ENCODE measurements around the gene ANKH.

The ANKH gene

GRCh38 chr5:14712666-14713065 is 158.9 kb downstream of the ANKH start:
- peaks cover 74 to 93% (median 89%) of the 10 kb centered on the region in 3 donors for H3K36me3 ChIP-seq
- intact Hi-C loops (cut with DNase I; ENCODE audit: low total_unique reads): no loop called here
- no peak for DNase-seq

GRCh38 chr5:14712131-14712530 is 159.4 kb downstream of the ANKH start:
- intact Hi-C loops (cut with DNase I; ENCODE audit: low total_unique reads): no loop called here
- Histone ChIP-seq H3K4me3 (no peak overlapping the region), H3K9me3 (no peaks in the 10 kb centered on the region), H3K36me3 (peaks cover 74 to 93% (median 92%) of the 10 kb centered on the region in 3 donors), H3K27me3 (no peaks in the 10 kb centered on the region), H3K4me1 (peaks cover 0 to 8% (median 2%) of the 10 kb centered on the region in 4 donors), H3K27ac (no peak overlapping the region)
- no peak for DNase-seq
- no peak for TF ChIP-seq CTCF (IDR thresholded peaks at IDR 0.05)

More at GRCh38 chr5:14712666-14713065, 158.9 kb downstream of the ANKH start:
- Histone ChIP-seq H3K4me1 (peaks cover 0 to 3% (median 0%) of the 10 kb centered on the region in 4 donors), H3K27me3 (no peaks in the 10 kb centered on the region), H3K4me3 (no peak overlapping the region), H3K9me3 (no peaks in the 10 kb centered on the region), H3K27ac (no peak overlapping the region)
- TF ChIP-seq CTCF (IDR thresholded peaks at IDR 0.05): no peak

GRCh38 chr5:14710313-14710994 is 161.1 kb downstream of the ANKH start:
- Histone ChIP-seq H3K27ac (no peak overlapping the region), H3K4me3 (no peak overlapping the region), H3K4me1 (peaks cover 0 to 19% (median 2%) of the 10 kb centered on the region in 4 donors), H3K9me3 (no peaks in the 10 kb centered on the region), H3K36me3 (peaks cover 66 to 89% (median 79%) of the 10 kb centered on the region in 3 donors), H3K27me3 (no peaks in the 10 kb centered on the region)
- no peak for DNase-seq
- no peak for TF ChIP-seq CTCF (IDR thresholded peaks at IDR 0.05)
- intact Hi-C loops (cut with DNase I; ENCODE audit: low total_unique reads): no loop called here

- no peak for TF ChIP-seq CTCF (IDR thresholded peaks at IDR 0.05)
- Histone ChIP-seq H3K27me3 (no peaks in the 10 kb centered on the region), H3K9me3 (no peaks in the 10 kb centered on the region), H3K4me1 (peaks cover 0 to 19% (median 2%) of the 10 kb centered on the region in 4 donors), H3K4me3 (no peak overlapping the region), H3K36me3 (peaks cover 47 to 74% (median 68%) of the 10 kb centered on the region in 3 donors), H3K27ac (peak overlapping the region in 1 of 2 donors; percentile 19)
- intact Hi-C loops (cut with DNase I; ENCODE audit: low total_unique reads): no loop called here
- DNase-seq: no peak
Measured at GRCh38 chr5:14708551-14708950, 163.0 kb downstream of the ANKH start.

- peak overlapping the region; percentile 45 to 65 for H3K27ac ChIP-seq
- no peak for TF ChIP-seq CTCF (IDR thresholded peaks at IDR 0.05)
- peaks cover 41 to 68% (median 62%) of the 10 kb centered on the region in 3 donors for H3K36me3 ChIP-seq
- intact Hi-C loops (cut with DNase I; ENCODE audit: low total_unique reads): no loop called here
- DNase-seq: no peak
- peaks cover 0 to 19% (median 2%) of the 10 kb centered on the region in 4 donors for H3K4me1 ChIP-seq
- no peaks in the 10 kb centered on the region for H3K9me3 ChIP-seq
- no peaks in the 10 kb centered on the region for H3K27me3 ChIP-seq
- no peak overlapping the region for H3K4me3 ChIP-seq
Measured at GRCh38 chr5:14707811-14708390, 163.7 kb downstream of the ANKH start.
